Frontal cortex (tissue), 4 donors: ENCODE measurements around the gene ERG28. TPM values are rescaled to one million over a fixed set of nuclear protein-coding genes. Genes with fewer than 3 reads are reported as not detected.
"Not testable (repeated sequence)": the region's sequence is repeated elsewhere in the genome, so short reads cannot be mapped to it uniquely, and the experiment has no call there.

Experiments used
- DNase-seq, 2 donors: peaks; one replicate each; pipeline ENCODE4 v3.0.0; 2012; ENCODE audit warnings: low spot score in 2 of 2
- FAIRE-seq: peaks from 2 replicates; lab custom pipeline; 2012; peaks lifted over from hg19 to GRCh38; lab: Jason Lieb, UNC
- total RNA-seq: library from RNA; depleted of rRNA; stranded (reverse); fragments of >200 nt; gene quantifications from one replicate; pipeline ENCODE4 v1.2.3, GENCODE V29; 2014
- donor health status: control.
- donor health status: control.
- donor health status: control.

The ERG28 gene
- total RNA-seq = 7.7 TPM

- DNase-seq (peak; percentile 82 to 91), FAIRE-seq (peak; percentile 3)
Observed at GRCh38 chr14:75660630-75661498, at the start of gene ERG28, which contains the start of gene TTLL5. ERG28 (minus strand) TSS chr14:75660876; CDS start chr14:75657502, 3,374 bp downstream. TTLL5 (plus strand) TSS chr14:75661246; CDS start chr14:75663150, 1,904 bp downstream.

- FAIRE-seq = peak; percentile 89
Observed at GRCh38 chr14:75709207-75709812, 48.6 kb upstream of the ERG28 start.

GRCh38 chr14:75705014-75705413 lies 44.3 kb upstream of the ERG28 start:
- no peak for FAIRE-seq
- DNase-seq = no peak

More at GRCh38 chr14:75709207-75709812, 48.6 kb upstream of the ERG28 start:
- peak; percentile 34 to 43 for DNase-seq

GRCh38 chr14:75703467-75703866 lies 42.8 kb upstream of the ERG28 start:
- DNase-seq (no peak), FAIRE-seq (no peak)

GRCh38 chr14:75702616-75703261 lies 42.1 kb upstream of the ERG28 start:
- no peak for DNase-seq
- no peak for FAIRE-seq

GRCh38 chr14:75702122-75702521 lies 41.4 kb upstream of the ERG28 start:
- DNase-seq (no peak), FAIRE-seq (no peak)

GRCh38 chr14:75700295-75700694 lies 39.6 kb upstream of the ERG28 start:
- FAIRE-seq (no peak), DNase-seq (no peak)

GRCh38 chr14:75699331-75699730 lies 38.7 kb upstream of the ERG28 start:
- no peak for FAIRE-seq

GRCh38 chr14:75697918-75698317 lies 37.2 kb upstream of the ERG28 start:
- DNase-seq (no peak), FAIRE-seq (no peak)

More at GRCh38 chr14:75699331-75699730, 38.7 kb upstream of the ERG28 start:
- no peak for DNase-seq

GRCh38 chr14:75697386-75697785 lies 36.7 kb upstream of the ERG28 start:
- DNase-seq (no peak), FAIRE-seq (no peak)

GRCh38 chr14:75695025-75695424 lies 34.3 kb upstream of the ERG28 start:
- not testable (repeated sequence) for FAIRE-seq, DNase-seq

GRCh38 chr14:75690010-75690409 lies 29.3 kb upstream of the ERG28 start:
- FAIRE-seq = no peak
- no peak for DNase-seq

GRCh38 chr14:75689012-75689411 lies 28.3 kb upstream of the ERG28 start:
- FAIRE-seq = no peak
- no peak for DNase-seq

GRCh38 chr14:75685910-75686309 lies 25.2 kb upstream of the ERG28 start:
- FAIRE-seq = no peak
- DNase-seq = no peak

- FAIRE-seq (no peak), DNase-seq (no peak)
Observed at GRCh38 chr14:75675265-75675960, 14.7 kb upstream of the ERG28 start.

- no peak for FAIRE-seq
- DNase-seq = no peak
Observed at GRCh38 chr14:75673345-75674035, 12.8 kb upstream of the ERG28 start.

- FAIRE-seq (no peak), DNase-seq (no peak)
Observed at GRCh38 chr14:75672605-75673192, 12.0 kb upstream of the ERG28 start.

GRCh38 chr14:75667099-75667765 lies 6.6 kb upstream of the ERG28 start:
- FAIRE-seq (no peak), DNase-seq (no peak)
